GM21515 (cell line): Measurements from ENCODE around the gene LGALS3.

ENCODE experiments used
- ATAC-seq: cut with Tn5 transposase; IDR thresholded peaks from one replicate; pipeline ENCODE4 v1.9.1; 2021; ENCODE audit not compliant: unreplicated experiment

LGALS3 gene

DNA sequence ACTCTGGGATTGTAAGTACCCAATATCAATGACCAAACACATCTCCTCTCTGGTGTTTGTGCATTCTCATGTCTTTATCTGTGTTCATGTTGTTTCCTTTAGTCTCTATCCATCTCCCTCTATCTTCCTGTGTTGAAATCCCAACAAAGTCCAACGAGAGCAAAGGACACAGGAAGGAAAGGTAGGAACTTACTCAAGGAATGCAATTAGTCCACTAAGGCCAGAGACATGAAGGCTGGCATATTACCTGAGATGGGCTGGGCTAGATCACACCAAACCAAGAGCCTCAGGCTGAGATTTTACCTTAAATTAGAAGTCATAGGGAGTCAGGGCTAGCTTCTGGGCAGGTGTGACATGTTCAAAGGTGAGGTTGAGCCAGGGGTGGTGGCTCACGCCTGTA, 14.3 kb upstream of the LGALS3 start:
- no peak for ATAC-seq

DNA sequence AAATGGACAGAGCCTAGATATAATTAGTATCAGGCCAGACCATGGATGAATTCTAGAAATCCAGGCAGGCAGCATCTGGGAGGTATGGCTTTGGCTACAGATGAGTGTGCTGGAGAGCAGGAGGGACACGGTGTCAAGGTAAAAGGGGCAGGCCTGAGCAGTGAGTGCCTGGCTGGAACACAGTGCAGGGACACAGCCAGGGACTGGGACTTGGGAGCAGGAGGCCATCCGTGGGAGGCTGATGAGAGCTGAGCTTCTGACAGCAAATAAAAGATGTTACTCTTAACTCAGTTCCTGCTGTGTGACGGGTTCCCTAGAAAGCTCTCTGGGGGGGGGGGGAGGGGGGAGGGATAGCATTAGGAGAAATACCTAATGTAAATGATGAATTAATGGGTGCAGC, 13.6 kb upstream of the LGALS3 start:
- ATAC-seq, result no peak

GRCh38 chr14:55115861-55116245, 13.2 kb upstream of the LGALS3 start:
- no peak for ATAC-seq

GRCh38 chr14:55116246-55117030, 12.6 kb upstream of the LGALS3 start:
- ATAC-seq, result no peak

- ATAC-seq, result no peak
Measured at GRCh38 chr14:55117803-55118441, 11.1 kb upstream of the LGALS3 start.

DNA sequence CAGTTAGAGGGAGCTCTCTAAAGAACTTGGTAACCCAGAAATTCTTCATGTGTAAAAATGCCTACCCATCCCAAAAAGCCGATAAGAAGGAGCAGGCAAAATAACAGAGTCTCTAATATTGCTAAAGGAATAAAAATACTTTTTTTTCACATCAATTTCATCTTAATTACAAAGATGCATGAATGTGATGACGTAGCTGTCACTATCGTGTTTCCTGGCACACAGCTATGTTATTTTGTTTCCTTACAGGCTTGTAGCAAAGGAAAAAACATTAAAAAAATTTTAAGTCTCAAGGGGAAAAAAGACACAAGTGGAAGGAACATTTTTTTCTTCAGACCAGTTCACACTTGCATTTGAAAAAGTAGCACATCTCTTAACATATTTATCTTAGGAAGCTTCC, 10.3 kb upstream of the LGALS3 start:
- ATAC-seq, result no peak

GRCh38 chr14:55120571-55121495, 8.2 kb upstream of the LGALS3 start:
- ATAC-seq, result no peak

DNA sequence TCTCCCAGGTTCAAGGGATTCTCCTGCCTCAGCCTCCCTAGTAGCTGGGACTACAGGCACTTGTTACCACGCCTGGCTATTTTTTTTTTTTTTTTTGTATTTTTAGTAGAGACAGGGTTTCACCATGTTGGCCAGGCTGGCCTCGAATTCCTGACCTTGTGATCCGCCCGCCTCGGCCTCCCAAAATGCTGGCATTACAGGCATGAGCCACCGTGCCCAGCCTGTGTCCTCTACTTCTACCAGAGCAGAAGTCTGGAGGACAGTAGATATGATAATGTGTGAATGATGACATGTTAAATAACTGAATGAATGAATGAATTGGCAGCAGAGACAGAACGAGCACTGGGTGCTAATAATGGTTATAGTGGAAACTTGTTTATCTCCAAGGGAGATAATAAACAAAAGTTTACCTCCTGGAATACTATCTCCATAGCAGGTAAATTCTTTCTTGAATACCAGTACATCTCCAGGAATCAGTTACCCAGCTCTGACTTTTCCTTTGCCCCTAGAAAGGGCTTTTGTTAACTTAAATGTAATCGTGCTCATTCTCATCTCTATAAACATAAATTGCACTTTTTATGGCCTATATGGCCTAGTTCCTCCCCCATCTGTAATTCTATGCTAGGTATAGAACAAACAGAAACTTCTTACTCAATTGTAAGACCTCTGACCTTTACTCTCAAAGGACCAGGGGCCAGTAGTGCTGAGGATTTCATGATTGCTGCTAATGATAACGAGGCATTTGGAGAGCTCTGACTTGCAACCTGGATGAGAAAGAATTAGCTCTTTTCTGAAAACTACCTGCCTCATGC, 7.2 kb upstream of the LGALS3 start:
- ATAC-seq, result no peak

GRCh38 chr14:55122440-55122986, 6.5 kb upstream of the LGALS3 start:
- no peak for ATAC-seq

DNA sequence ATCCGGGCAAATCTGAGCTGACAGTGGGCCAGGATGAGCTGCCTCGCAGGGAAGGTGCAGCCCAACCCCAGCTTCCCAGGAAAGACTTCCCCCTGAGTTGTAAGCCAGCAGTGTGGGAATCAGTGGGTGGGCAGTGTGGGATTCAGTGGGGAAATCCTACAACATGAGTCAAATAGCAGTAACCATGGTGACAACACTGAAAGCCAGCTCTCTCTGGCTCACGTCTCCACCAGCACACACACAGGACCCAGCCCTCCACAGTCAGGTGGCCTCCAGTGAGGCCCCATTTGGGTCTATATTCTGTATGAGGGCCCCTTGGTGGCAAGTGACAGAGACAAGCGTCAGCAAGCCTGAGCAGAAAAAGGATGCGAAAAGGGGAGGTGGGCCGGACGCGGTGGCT, 6.0 kb upstream of the LGALS3 start:
- no peak for ATAC-seq

DNA sequence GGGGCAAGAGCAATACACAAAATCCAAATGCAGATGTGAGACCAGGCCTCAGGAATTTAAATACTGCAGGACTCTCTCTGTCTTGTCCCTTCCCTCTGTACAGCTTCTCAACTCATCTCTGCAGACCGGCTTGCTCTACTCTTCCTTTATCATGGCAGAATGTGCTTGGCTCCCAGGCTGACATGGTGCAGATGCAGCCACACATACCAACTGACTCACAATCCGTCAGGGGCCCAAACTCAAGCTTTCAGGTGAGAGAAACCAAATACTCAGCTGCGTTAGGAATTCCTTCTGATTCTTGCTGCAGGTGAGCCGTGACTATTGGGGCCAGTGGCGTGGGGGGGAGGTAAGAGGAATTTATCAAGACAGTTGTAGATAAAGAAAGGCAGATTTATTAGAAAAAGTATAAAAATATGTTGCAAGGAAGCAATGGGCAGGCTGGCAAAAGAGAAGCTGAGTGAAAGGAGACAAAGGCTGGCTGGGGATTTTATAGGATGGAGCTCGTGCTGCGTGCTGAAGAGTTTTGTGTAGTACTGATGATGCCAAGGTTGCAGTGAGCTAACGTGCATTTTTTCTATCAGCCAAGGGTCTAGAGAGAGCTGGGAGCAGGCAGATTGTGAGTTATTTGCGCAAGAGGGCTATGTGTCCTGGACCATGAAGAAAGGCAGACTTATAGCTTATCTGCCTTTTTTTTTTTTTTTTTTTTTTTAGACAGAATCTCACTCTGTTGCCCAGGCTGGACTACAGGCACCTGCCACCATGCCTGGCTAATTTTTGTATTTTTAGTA, 5.0 kb upstream of the LGALS3 start:
- ATAC-seq, result no peak

DNA sequence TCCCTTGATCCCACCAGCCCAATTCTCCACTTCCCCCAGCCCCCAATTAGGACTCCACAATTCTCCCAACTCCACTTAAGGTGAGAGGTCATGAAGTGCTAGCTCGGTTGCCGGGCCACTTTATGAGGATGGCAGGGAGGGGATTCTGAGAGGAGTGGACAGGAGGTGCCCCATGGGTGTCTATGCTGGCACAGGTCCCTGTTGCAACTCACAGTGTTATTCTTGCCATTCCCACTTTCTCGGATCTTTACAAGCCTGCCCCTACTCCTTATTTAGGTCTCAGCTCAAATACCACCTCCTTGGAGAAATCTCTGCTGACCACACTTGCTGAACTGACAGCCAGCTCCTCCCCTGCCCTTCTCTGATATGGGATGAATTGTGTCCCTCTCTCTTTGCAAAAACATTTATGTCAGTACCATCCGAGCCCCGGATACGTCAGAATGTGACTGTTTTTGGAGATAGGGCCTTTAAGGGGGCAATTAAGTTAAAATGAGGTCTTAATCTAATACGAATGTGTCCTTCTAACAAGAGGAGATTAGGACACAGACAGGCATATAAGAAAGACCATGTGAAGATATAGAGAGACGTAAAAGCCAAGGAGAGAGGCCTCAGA, 4.2 kb upstream of the LGALS3 start:
- no peak for ATAC-seq

- no peak for ATAC-seq
Measured at GRCh38 chr14:55125403-55125802, 3.6 kb upstream of the LGALS3 start.

DNA sequence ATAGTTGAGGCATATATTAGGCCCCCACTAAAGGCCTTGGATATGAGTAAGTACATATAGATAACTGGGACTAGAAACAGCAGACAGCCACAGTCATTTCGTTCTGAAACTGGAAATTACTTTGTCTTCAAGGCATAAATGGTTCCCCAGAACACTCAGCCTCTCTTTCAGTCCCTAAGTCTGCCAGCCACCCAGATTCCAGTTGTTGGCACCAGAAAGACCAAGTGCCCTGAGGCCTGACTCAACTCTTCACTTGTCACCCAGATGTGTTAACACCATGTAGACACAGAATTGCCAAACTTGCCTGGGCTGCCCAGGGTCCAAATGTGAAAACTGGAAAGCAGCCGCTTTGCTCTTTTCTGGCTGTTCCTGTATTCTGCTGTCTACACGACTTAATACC, 3.0 kb upstream of the LGALS3 start:
- ATAC-seq, result no peak

DNA sequence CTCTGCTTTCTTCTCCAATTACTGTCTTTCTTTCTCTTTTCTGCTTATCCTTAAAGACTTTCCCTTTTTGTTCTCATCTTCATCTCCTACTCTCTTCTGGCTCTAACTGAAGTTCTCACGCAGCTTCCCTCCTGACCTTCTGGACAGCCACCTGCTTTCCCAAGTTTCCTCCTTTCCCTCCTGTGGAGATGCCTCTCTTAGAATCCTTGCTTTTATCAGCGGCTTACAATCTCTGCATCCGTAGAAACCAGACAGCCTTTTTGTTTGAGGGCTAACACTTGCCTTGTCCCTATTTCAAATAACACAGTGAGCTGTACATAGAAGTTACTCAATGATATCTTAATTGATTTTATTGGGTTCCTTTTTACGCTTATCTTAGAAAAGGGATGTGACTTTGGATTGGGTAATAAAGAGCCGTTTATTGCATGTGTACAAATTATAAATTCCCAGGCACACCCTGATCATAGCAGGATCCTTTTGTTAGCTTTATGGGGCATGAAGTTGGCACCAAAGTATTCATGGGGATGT, 2.1 kb upstream of the LGALS3 start:
- no peak for ATAC-seq

- no peak for ATAC-seq
Measured at GRCh38 chr14:55127460-55127951, 1.5 kb upstream of the LGALS3 start.

DNA sequence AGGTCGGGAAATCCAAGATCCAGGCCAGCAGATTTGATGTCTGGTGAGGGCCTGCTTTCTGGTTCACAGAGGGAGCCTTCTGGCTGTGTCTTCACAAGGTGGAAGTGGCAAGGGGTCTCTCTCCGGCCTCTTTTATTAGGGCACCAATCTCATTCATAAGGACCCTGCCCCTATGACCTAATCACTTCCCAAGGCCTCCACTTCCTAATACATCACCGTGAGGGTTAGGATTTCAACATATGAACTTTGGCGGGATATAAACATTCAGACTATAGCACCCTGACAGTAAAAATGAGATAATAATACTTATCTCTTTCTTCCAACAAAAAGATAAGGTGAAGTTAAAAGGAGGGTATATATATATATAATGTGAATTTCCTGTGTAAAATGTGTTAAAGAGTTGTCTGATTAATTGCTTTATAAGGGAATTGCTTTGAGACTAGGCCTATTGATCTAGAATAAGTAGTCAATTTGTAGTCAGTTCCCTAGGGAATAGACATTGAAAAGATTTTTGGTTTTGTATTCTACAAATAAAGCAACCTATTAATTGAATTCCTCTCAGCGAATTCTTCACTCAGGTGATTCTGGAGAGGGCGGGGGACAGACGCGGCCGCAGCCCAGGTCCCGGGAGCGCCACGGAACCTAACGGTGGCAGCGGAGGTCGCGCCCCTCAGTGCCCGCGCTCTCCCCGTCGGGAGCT, 516 bp upstream of the LGALS3 start:
- ATAC-seq, result no peak

- peak; percentile 74 for ATAC-seq
Measured at GRCh38 chr14:55129428-55130195, 560 bp downstream of the LGALS3 start.
